HG02981 (cell line): Measurements from ENCODE around the gene CLPTM1L.
"Not testable (repeated sequence)": the region's sequence is repeated elsewhere in the genome, so short reads cannot be mapped to it uniquely, and the experiment has no call there.

Source experiments
- ATAC-seq: cut with Tn5 transposase; IDR thresholded peaks from one replicate; pipeline ENCODE4 v1.9.1; 2021; ENCODE audit warnings: mild to moderate bottlenecking, moderate library complexity; ENCODE audit not compliant: unreplicated experiment

CLPTM1L gene

GRCh38 chr5:1293416-1294205 is 51.3 kb downstream of the CLPTM1L start:
- no peak for ATAC-seq

- ATAC-seq, result no peak
Measured at GRCh38 chr5:1292846-1293415, 52.0 kb downstream of the CLPTM1L start.

- no peak for ATAC-seq
Measured at GRCh38 chr5:1292139-1292538, 52.8 kb downstream of the CLPTM1L start.

- ATAC-seq, result no peak
Measured at GRCh38 chr5:1291611-1292080, 53.3 kb downstream of the CLPTM1L start.

GRCh38 chr5:1290956-1291355 is 53.9 kb downstream of the CLPTM1L start:
- ATAC-seq, result not testable (repeated sequence)

GRCh38 chr5:1289559-1289958 is 55.3 kb downstream of the CLPTM1L start:
- ATAC-seq, result not testable (repeated sequence)

- ATAC-seq, result no peak
Measured at GRCh38 chr5:1288439-1289335, 56.2 kb downstream of the CLPTM1L start.

GRCh38 chr5:1285883-1286291 is 59.0 kb downstream of the CLPTM1L start:
- ATAC-seq, result no peak

GRCh38 chr5:1285141-1285540 is 59.8 kb downstream of the CLPTM1L start:
- ATAC-seq, result no peak

- not testable (repeated sequence) for ATAC-seq
Measured at GRCh38 chr5:1284336-1284970, 60.4 kb downstream of the CLPTM1L start.

- not testable (repeated sequence) for ATAC-seq
Measured at GRCh38 chr5:1283729-1284041, 61.2 kb downstream of the CLPTM1L start.

GRCh38 chr5:1282993-1283728 is 61.7 kb downstream of the CLPTM1L start:
- ATAC-seq, result not testable (repeated sequence)

- ATAC-seq, result no peak
Measured at GRCh38 chr5:1282131-1282992, 62.5 kb downstream of the CLPTM1L start.

GRCh38 chr5:1281038-1281882 is 63.6 kb downstream of the CLPTM1L start:
- no peak for ATAC-seq

- ATAC-seq, result no peak
Measured at GRCh38 chr5:1280177-1281037, 64.5 kb downstream of the CLPTM1L start.

GRCh38 chr5:1279443-1280151 is 65.3 kb downstream of the CLPTM1L start:
- no peak for ATAC-seq
